HK-2 (cell line): ENCODE data around the gene ARID3A.
A peak's percentile ranks its signal among the peaks of the same experiment; 100 is the strongest.

Experiments
- DNase-seq: peaks from one replicate; pipeline ENCODE4 v3.0.0-alpha.2; 2018; ENCODE audit not compliant: unreplicated experiment

The ARID3A gene

GRCh38 chr19:1004204-1004802 is 78.5 kb downstream of the ARID3A start:
- DNase-seq = no peak

GRCh38 chr19:1004803-1005664 is 79.2 kb downstream of the ARID3A start:
- DNase-seq = no peak

GRCh38 chr19:1006711-1007398 is 81.0 kb downstream of the ARID3A start:
- DNase-seq = no peak

- no peak for DNase-seq
Measured at GRCh38 chr19:1007399-1008251, 81.8 kb downstream of the ARID3A start.

GRCh38 chr19:1008268-1009040 is 82.6 kb downstream of the ARID3A start:
- DNase-seq = no peak

GRCh38 chr19:1009041-1009980 is 83.5 kb downstream of the ARID3A start:
- DNase-seq = no peak

GRCh38 chr19:1009981-1010538 is 84.2 kb downstream of the ARID3A start:
- no peak for DNase-seq

GRCh38 chr19:1010586-1011510 is 85.0 kb downstream of the ARID3A start:
- DNase-seq = no peak

- no peak for DNase-seq
Measured at GRCh38 chr19:1011831-1012333, 86.0 kb downstream of the ARID3A start.

- DNase-seq = no peak
Measured at GRCh38 chr19:1012334-1012733, 86.5 kb downstream of the ARID3A start.

GRCh38 chr19:1013218-1013617 is 87.4 kb downstream of the ARID3A start:
- no peak for DNase-seq

- DNase-seq = no peak
Measured at GRCh38 chr19:1014161-1015060, 88.6 kb downstream of the ARID3A start.

GRCh38 chr19:1015061-1015781 is 89.4 kb downstream of the ARID3A start:
- no peak for DNase-seq

GRCh38 chr19:1015782-1016646 is 90.2 kb downstream of the ARID3A start:
- no peak for DNase-seq

GRCh38 chr19:1016647-1017114 is 90.8 kb downstream of the ARID3A start:
- peak; percentile 90 for DNase-seq
